ENCODE measurements around the gene APLNR.

The APLNR gene

GRCh38 chr11:57256119-57256518 is 19.1 kb upstream of the APLNR start:
- Histone ChIP-seq H2AFZ (ENCODE audit: low read length) (no peak overlapping the region), H4K20me1 (ENCODE audit: insufficient read depth, low read length) (no peaks in the 10 kb centered on the region), H3K27ac (ENCODE audit: low read depth, low read length, poor library complexity, severe bottlenecking) (no peak overlapping the region), H3K27me3 (ENCODE audit: insufficient read depth, low read length) (no peaks in the 10 kb centered on the region), H3K9me3 (ENCODE audit: low read length) (no peaks in the 10 kb centered on the region), H3K79me2 (ENCODE audit: insufficient read depth, low read length) (no peaks in the 10 kb centered on the region), H3K9me2 (ENCODE audit: low read depth, low read length) (no peaks in the 10 kb centered on the region), H3K4me3 (ENCODE audit: low read depth, low read length, poor library complexity, severe bottlenecking) (no peak overlapping the region), H3K4me2 (ENCODE audit: low read length) (no peak overlapping the region), H3K36me3 (ENCODE audit: insufficient read depth, low read length) (no peaks in the 10 kb centered on the region), H3K9ac (ENCODE audit: low read length) (no peak overlapping the region), H3K4me1 (ENCODE audit: insufficient read depth, low read length, severe bottlenecking) (no peaks in the 10 kb centered on the region), H3F3A (ENCODE audit: insufficient read depth, low read length) (no peaks in the 10 kb centered on the region)
- no peak for TF ChIP-seq EZH2 (IDR thresholded peaks at IDR 0.05; ENCODE audit: borderline replicate concordance, low read length)

DNA sequence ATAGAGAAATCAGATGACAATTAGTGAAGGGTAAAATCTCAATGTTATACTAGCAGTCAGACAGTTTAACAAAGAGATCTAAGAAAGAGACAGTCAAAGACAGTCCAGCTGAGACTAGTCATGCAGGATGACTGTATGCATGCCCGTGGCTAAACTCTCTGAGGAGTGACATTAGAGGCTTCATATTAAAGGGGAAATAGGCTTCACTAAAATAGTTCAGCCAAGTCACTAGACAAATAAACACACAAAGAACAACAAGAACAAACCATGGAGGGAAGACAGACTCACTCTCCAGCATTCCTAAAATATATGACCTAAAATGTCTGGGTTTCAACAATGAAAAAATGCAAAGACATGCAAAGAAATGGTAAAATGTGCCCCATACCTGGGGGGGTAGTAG is 18.6 kb upstream of the APLNR start:
- no peaks in the 10 kb centered on the region for H3K4me1 ChIP-seq (ENCODE audit: insufficient read depth, low read length, severe bottlenecking)
- H3F3A ChIP-seq (ENCODE audit: insufficient read depth, low read length): no peaks in the 10 kb centered on the region
- H3K9ac ChIP-seq (ENCODE audit: low read length): no peak overlapping the region
- H3K36me3 ChIP-seq (ENCODE audit: insufficient read depth, low read length): no peaks in the 10 kb centered on the region
- no peaks in the 10 kb centered on the region for H3K27me3 ChIP-seq (ENCODE audit: insufficient read depth, low read length)
- H3K9me2 ChIP-seq (ENCODE audit: low read depth, low read length): no peaks in the 10 kb centered on the region
- H3K4me3 ChIP-seq (ENCODE audit: low read depth, low read length, poor library complexity, severe bottlenecking): no peak overlapping the region
- TF ChIP-seq CTCF (IDR thresholded peaks at IDR 0.05; ENCODE audit: low read length): no peak
- no peak for TF ChIP-seq EZH2 (IDR thresholded peaks at IDR 0.05; ENCODE audit: borderline replicate concordance, low read length)
- H3K27ac ChIP-seq (ENCODE audit: low read depth, low read length, poor library complexity, severe bottlenecking): no peak overlapping the region
- no peaks in the 10 kb centered on the region for H4K20me1 ChIP-seq (ENCODE audit: insufficient read depth, low read length)
- H2AFZ ChIP-seq (ENCODE audit: low read length): no peak overlapping the region
- H3K79me2 ChIP-seq (ENCODE audit: insufficient read depth, low read length): no peaks in the 10 kb centered on the region
- H3K4me2 ChIP-seq (ENCODE audit: low read length): no peak overlapping the region
- no peaks in the 10 kb centered on the region for H3K9me3 ChIP-seq (ENCODE audit: low read length)

DNA sequence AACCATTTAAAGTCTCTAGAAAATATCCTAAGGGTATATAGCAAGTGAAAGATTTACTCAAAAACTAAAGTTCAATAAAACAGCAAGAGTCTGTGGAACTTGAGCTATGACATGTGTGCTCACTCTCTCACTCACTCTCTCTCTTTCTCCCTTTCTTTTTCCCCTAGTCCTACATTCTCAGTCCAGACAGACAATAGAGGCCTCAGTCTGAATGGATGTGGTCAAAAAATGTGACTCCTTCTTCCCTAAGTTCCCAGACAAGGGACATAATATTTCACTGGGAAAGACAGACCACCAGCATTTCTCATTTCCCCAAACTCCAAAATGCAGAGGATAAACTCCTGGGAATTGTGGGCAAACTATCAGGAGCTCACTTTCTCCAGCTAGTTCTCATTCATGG is 17.6 kb upstream of the APLNR start:
- H3K36me3 ChIP-seq (ENCODE audit: insufficient read depth, low read length): no peaks in the 10 kb centered on the region
- no peak overlapping the region for H3K4me2 ChIP-seq (ENCODE audit: low read length)
- no peaks in the 10 kb centered on the region for H3K9me3 ChIP-seq (ENCODE audit: low read length)
- no peaks in the 10 kb centered on the region for H3K27me3 ChIP-seq (ENCODE audit: insufficient read depth, low read length)
- H3K27ac ChIP-seq (ENCODE audit: low read depth, low read length, poor library complexity, severe bottlenecking): no peak overlapping the region
- H3K4me3 ChIP-seq (ENCODE audit: low read depth, low read length, poor library complexity, severe bottlenecking): no peak overlapping the region
- H3K9me2 ChIP-seq (ENCODE audit: low read depth, low read length): no peaks in the 10 kb centered on the region
- no peaks in the 10 kb centered on the region for H3K4me1 ChIP-seq (ENCODE audit: insufficient read depth, low read length, severe bottlenecking)
- no peaks in the 10 kb centered on the region for H4K20me1 ChIP-seq (ENCODE audit: insufficient read depth, low read length)
- no peak overlapping the region for H3K9ac ChIP-seq (ENCODE audit: low read length)
- no peak overlapping the region for H2AFZ ChIP-seq (ENCODE audit: low read length)
- no peaks in the 10 kb centered on the region for H3K79me2 ChIP-seq (ENCODE audit: insufficient read depth, low read length)
- TF ChIP-seq EZH2 (IDR thresholded peaks at IDR 0.05; ENCODE audit: borderline replicate concordance, low read length) (no peak), CTCF (IDR thresholded peaks at IDR 0.05; ENCODE audit: low read length) (no peak)
- no peaks in the 10 kb centered on the region for H3F3A ChIP-seq (ENCODE audit: insufficient read depth, low read length)

DNA sequence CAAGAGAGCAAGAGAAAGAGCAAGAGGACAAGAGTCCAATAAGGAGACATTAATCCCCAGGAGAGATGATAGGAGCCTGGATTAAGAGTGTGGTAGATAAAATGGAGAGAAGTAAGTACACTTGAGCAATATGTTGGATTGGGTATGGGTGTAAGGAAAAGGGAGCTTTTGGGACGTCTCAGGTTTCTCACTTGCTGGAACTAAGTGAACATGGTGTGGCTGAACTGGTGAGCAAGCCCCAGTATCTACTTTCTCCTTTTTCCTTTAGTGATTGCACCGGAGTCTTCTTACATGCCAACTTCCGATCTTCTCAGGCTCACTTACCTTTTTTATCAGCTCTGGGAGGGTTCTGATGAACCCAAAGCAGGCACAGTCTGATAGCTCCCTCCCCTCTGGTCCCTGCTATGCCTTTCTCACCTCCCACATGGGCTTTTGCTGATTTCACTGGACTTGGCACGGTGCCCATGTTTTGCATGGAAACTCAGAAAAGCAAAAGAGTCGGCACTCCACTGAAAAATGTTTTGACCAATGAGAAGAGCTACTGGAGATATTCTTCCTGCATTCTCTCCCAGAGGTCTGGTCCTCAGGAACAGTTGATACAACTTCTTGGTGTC is 14.5 kb upstream of the APLNR start:
- Histone ChIP-seq H3K4me1 (ENCODE audit: insufficient read depth, low read length, severe bottlenecking) (no peaks in the 10 kb centered on the region), H4K20me1 (ENCODE audit: insufficient read depth, low read length) (no peaks in the 10 kb centered on the region), H3K9me2 (ENCODE audit: low read depth, low read length) (no peaks in the 10 kb centered on the region), H3K79me2 (ENCODE audit: insufficient read depth, low read length) (no peaks in the 10 kb centered on the region), H3K9me3 (ENCODE audit: low read length) (no peaks in the 10 kb centered on the region), H3F3A (ENCODE audit: insufficient read depth, low read length) (no peaks in the 10 kb centered on the region), H3K9ac (ENCODE audit: low read length) (no peak overlapping the region), H3K4me2 (ENCODE audit: low read length) (no peak overlapping the region), H3K27ac (ENCODE audit: low read depth, low read length, poor library complexity, severe bottlenecking) (no peak overlapping the region), H2AFZ (ENCODE audit: low read length) (no peak overlapping the region), H3K4me3 (ENCODE audit: low read depth, low read length, poor library complexity, severe bottlenecking) (no peak overlapping the region), H3K36me3 (ENCODE audit: insufficient read depth, low read length) (no peaks in the 10 kb centered on the region), H3K27me3 (ENCODE audit: insufficient read depth, low read length) (no peaks in the 10 kb centered on the region)
- TF ChIP-seq EZH2 (IDR thresholded peaks at IDR 0.05; ENCODE audit: borderline replicate concordance, low read length): no peak
- no peak for TF ChIP-seq CTCF (IDR thresholded peaks at IDR 0.05; ENCODE audit: low read length)
